GM12878 (cell line): ENCODE data around the gene POT1. TPM values are rescaled to one million over a fixed set of nuclear protein-coding genes. Genes with fewer than 3 reads are reported as not detected.

Experiments
- CBX3 ChIP-seq: fragments of 200-600 bp; sonication (generic); IDR thresholded peaks from 2 replicates; pipeline ENCODE4 v1.6.1; 2016; ENCODE audit warnings: low read depth, borderline replicate concordance
- CEBPB ChIP-seq, 2 experiments: fragments of 150-350 bp in 1 of 2; IDR thresholded peaks; 2 replicates each; pipeline ENCODE4 v1.6.1; 2012 to 2014; ENCODE audit warnings: low read depth in 2 of 2, low read length in 2 of 2, borderline replicate concordance in 1 of 2, inconsistent platforms in 1 of 2
- CEBPZ ChIP-seq: fragments of 150-350 bp; IDR thresholded peaks from 2 replicates; pipeline ENCODE4 v1.6.1; 2016; ENCODE audit warnings: low read depth, low read length
- CUX1 ChIP-seq: IDR thresholded peaks from 2 replicates; pipeline ENCODE4 v1.6.1; 2012; ENCODE audit warnings: improper control_type of control experiment, low read depth, low read length; ENCODE audit not compliant: insufficient replicate concordance
- DPF2 ChIP-seq: fragments of 450-650 bp; IDR thresholded peaks from 2 replicates; pipeline ENCODE4 v1.6.1; 2017; ENCODE audit warnings: mild to moderate bottlenecking
- ETV6 ChIP-seq, 2 experiments: fragments of 450-650 bp in 1 of 2; IDR thresholded peaks in 1 of 2; conservative IDR thresholded peaks in 1 of 2; 2 replicates each; pipeline ENCODE4 v1.6.1; 2014; ENCODE audit warnings: antibody characterized with exemption in 1 of 2, borderline replicate concordance in 1 of 2, low read depth in 1 of 2, mild to moderate bottlenecking in 1 of 2, moderate library complexity in 1 of 2
- HCFC1 ChIP-seq: fragments of 150-350 bp; IDR thresholded peaks from 2 replicates; pipeline ENCODE4 v1.6.1; 2014; ENCODE audit warnings: low read length
- MEF2A ChIP-seq: IDR thresholded peaks from 2 replicates; pipeline ENCODE4 v1.6.1; 2011; ENCODE audit warnings: low read depth, mild to moderate bottlenecking, low read length, moderate library complexity; ENCODE audit not compliant: insufficient read depth
- MEF2B ChIP-seq: fragments of 450-650 bp; IDR thresholded peaks from 2 replicates; pipeline ENCODE4 v1.6.1; 2018; ENCODE audit warnings: mild to moderate bottlenecking, moderate library complexity; ENCODE audit not compliant: partially characterized antibody, poor library complexity, severe bottlenecking
- PML ChIP-seq: IDR thresholded peaks from 2 replicates; pipeline ENCODE4 v1.6.1; 2012; ENCODE audit warnings: low read length, inconsistent platforms
- POU2F2 ChIP-seq: IDR thresholded peaks from 3 replicates; pipeline ENCODE4 v1.6.1; 2011; ENCODE audit warnings: low read depth, mild to moderate bottlenecking, low read length, borderline replicate concordance
- RAD21 ChIP-seq: IDR thresholded peaks from 2 replicates; pipeline ENCODE4 v1.6.1; 2011; ENCODE audit warnings: mild to moderate bottlenecking, low read depth, low read length, moderate library complexity; ENCODE audit not compliant: insufficient read depth
- RB1 ChIP-seq: fragments of 450-650 bp; formaldehyde crosslinking; IDR thresholded peaks from 2 replicates; pipeline ENCODE4 v1.6.1; 2017; ENCODE audit warnings: mild to moderate bottlenecking, borderline replicate concordance
- RBBP5 ChIP-seq: fragments of 200-600 bp; sonication (generic); conservative IDR thresholded peaks from 2 replicates; pipeline ENCODE4 v1.6.1; 2016
- SREBF2 ChIP-seq: IDR thresholded peaks from 2 replicates; pipeline ENCODE4 v1.6.1; 2012; ENCODE audit warnings: mild to moderate bottlenecking, low read length
- SUPT20H ChIP-seq: IDR thresholded peaks from 2 replicates; pipeline ENCODE4 v1.6.1; 2011; ENCODE audit warnings: low read depth, mild to moderate bottlenecking, low read length, moderate library complexity, borderline replicate concordance; ENCODE audit not compliant: control insufficient read depth
- TARDBP ChIP-seq: IDR thresholded peaks from 2 replicates; pipeline ENCODE4 v1.6.1; 2016; ENCODE audit warnings: borderline replicate concordance
- USF1 ChIP-seq: IDR thresholded peaks from 2 replicates; pipeline ENCODE4 v1.6.1; 2011; ENCODE audit warnings: borderline replicate concordance, low read depth, mild to moderate bottlenecking, moderate library complexity, mixed read lengths, low read length; ENCODE audit not compliant: insufficient read depth; ENCODE audit errors: extremely low read length
- ZNF207 ChIP-seq: fragments of 450-650 bp; IDR thresholded peaks from 2 replicates; pipeline ENCODE4 v1.6.1; 2014; ENCODE audit warnings: antibody characterized with exemption, mild to moderate bottlenecking, borderline replicate concordance
- ZNF217 ChIP-seq: fragments of 450-650 bp; IDR thresholded peaks from 2 replicates; pipeline ENCODE4 v1.6.1; 2017; ENCODE audit warnings: antibody characterized with exemption, mild to moderate bottlenecking
- ZNF384 ChIP-seq: IDR thresholded peaks from 2 replicates; pipeline ENCODE4 v1.6.1; 2012; ENCODE audit warnings: low read depth, mild to moderate bottlenecking, low read length, improper control_type of control experiment, borderline replicate concordance
- polyA plus RNA-seq, 11 experiments: library from polyadenylated mRNA; depleted of rRNA in 4 of 11; unstranded in 6 of 11; stranded (reverse) in 5 of 11; fragments of >200 nt; fragmentation: Nextera tagmentation in 4 of 11; fragmentation: Illumina TruSeq in 1 of 11; extraction: Ambion mirVana in 4 of 11; extraction: Trizol in 1 of 11; gene quantifications; 1 replicate in 1 of 11; 2 replicates in 10 of 11; pipeline versions ENCODE4 v1.2.1 to v1.2.3, GENCODE V29; 2011 to 2016; ENCODE audit warnings: inconsistent platforms in 2 of 11, missing spikeins in 2 of 11, low read depth in 1 of 11
- total RNA-seq, 4 experiments: library from RNA; depleted of rRNA in 3 of 4; stranded (reverse); fragments of >200 nt in 3 of 4; fragmentation: Illumina TruSeq in 1 of 4; extraction: Trizol in 1 of 4; gene quantifications; 2 replicates each; pipeline versions ENCODE4 v1.2.1 to v1.2.3, GENCODE V29; 2013 to 2021

The POT1 gene
- total and polyA plus RNA-seq, 10 of the 15 experiments (the other 5 are each of a cell fraction or from before 2014, with no cell fraction given): 16.3 to 87.0 (median 33.9) TPM

DNA sequence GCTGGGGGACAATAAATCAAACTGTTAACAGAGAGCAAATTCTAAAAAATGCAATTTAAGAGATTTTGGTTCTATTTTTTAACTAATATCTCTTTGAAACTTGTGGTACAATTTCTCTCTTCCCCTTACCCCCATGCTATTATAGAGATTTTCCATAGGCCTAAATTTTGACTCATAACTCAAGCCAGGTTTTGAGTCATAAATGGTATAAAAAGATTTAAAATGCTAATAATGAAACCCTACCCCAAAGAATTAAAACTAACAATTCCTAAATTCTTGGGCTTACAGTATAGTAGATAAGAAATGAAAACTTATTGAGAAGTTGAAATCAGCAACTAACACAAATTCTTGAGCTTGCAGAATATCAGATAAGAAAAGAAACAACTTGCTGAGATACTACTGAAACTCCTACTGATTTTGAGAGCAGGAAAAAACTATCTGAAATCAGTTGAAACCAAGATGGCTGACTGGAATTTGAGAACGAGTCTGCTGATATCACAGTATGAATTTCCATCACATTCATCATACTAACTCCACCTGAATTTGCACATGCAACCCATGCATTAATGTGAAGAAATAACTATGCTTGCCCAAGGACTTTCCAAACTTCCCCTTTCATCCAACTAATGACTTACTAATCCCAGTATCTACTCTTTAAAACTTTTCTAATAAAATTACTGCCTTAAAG lies 36.3 kb downstream of the POT1 start (continued):
- no peak for TF ChIP-seq ZNF207
- TF ChIP-seq POU2F2: no peak
- TF ChIP-seq HCFC1: no peak
- TF ChIP-seq RAD21: no peak
- no peak for TF ChIP-seq SREBF2
- TF ChIP-seq CEBPZ: no peak
- no peak for TF ChIP-seq ZNF384
- peak; percentile 47 for TF ChIP-seq MEF2B
- no peak for TF ChIP-seq USF1
- TF ChIP-seq PML: peak; percentile 64; the same call in 1 of the 2 replicates
- no peak for TF ChIP-seq ETV6 (conservative IDR thresholded peaks at IDR 0.05 in 1 of 2, IDR thresholded peaks at IDR 0.05 in 1 of 2; ENCODE audit: borderline replicate concordance in 1 of 2, low read depth in 1 of 2)
- no peak for TF ChIP-seq RBBP5
- peak; percentile 98 for TF ChIP-seq MEF2A
- TF ChIP-seq ZNF217: no peak
- 0 out of 2 replicates have a peak, but pooled peaks have one; percentile 40 for TF ChIP-seq DPF2
- no peak for TF ChIP-seq SUPT20H
- TF ChIP-seq CEBPB (IDR thresholded peaks at IDR 0.05; ENCODE audit: borderline replicate concordance in 1 of 2, low read depth in 2 of 2, low read length in 2 of 2): peak in 1 of 2 experiments; percentile 35; a peak in 1 of 4 replicates
- TF ChIP-seq RB1: no peak
- no peak for TF ChIP-seq CBX3
- no peak for TF ChIP-seq TARDBP
- no peak for TF ChIP-seq CUX1
